GM18867 (cell line): ENCODE measurements around the gene HNRNPUL1.

Experiments used
- ATAC-seq: cut with Tn5 transposase; IDR thresholded peaks from one replicate; pipeline ENCODE4 v1.9.1; 2021; ENCODE audit warnings: mild to moderate bottlenecking, moderate library complexity; ENCODE audit not compliant: unreplicated experiment

The HNRNPUL1 gene

GRCh38 chr19:41351339-41352245, 87.4 kb downstream of the HNRNPUL1 start:
- peak; percentile 42 for ATAC-seq

- ATAC-seq: no peak
Observed at GRCh38 chr19:41352279-41352608, 88.1 kb downstream of the HNRNPUL1 start.

DNA sequence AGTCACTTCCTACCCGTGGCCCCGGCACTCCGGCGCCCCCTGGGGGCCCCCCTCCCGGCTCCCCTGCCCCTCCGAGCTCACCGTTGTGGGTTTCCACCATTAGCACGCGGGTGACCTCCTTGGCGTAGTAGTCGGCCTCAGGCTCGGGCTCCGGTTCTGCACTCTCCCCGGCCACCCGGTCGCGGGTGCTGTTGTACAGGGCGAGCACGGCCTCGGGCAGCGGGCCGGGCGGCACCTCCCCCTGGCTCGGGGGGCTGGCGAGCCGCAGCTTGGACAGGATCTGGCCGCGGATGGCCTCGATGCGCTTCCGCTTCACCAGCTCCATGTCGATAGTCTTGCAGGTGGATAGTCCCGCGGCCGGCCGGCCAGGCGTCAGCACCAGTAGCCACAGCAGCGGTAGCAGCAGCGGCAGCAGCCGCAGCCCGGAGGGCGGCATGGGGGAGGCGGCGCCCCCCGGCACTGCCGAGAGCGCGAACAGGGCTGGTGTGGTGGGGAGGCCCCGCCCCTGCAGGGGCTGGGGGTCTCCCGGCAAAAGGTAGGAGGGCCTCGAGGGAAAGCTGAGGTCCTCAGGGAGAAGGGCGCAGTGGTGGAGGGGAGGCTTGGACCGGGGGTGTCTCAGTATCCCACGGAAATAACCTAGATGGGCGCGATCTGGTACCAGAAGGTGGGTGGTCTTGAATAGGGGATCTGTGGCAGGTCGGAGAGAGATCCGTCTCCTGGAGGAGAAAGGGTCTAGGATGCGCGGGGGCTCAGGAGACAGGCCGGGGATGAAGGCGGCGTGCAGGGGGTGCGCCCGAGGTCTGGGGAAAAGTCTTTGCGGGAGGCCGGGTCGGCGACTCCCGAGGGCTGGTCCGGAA, 88.7 kb downstream of the HNRNPUL1 start:
- ATAC-seq: peak; percentile 18

DNA sequence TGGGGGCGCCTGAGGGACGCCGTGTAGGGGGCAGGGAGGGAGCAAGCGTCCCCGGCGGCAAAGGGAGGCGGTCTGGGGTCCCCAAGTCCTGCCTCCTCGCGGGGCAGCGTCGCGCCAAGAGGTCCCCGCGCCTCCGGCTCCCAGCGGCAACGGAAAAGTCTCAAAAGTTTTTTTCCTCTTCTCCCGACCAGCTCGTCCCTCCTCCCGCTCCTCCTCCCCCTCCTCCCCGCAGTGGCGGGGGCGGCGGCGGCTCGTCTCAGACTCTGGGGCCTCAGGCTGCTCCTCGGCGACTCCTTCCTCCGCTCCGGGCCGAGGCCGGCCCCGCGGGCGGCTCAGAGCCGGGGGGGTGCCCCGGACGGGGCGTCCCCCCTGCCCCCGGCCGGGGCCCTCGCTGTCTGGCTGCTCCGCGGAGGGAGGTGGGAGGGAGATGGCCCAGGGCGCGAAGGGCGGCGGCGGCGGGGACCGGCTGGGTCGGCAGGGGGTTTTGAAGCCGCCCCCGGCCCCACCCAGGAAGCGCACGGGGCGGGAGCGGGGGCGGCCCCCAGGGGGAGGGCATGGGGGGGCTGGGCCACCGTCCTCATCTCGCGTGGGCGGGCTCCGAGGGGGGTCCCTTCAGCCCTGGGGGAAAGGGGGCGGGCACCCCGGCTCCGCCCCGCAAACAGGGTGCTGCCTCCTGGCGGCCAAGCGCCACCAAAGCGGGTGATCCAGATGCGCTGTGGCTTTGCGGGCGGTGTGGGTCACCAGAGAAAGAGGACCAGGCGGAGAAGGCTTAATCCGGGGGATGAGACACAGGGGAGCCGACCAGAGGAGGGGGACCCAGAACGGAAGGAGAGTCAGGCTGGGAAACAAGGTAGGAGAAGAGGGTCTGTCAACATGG, 89.5 kb downstream of the HNRNPUL1 start, which contains the start of gene TGFB1:
Gene TGFB1, minus strand, starts transcription at position 457 of the 877 bp plus-strand sequence. CDS start 878 bp downstream, outside the sequence.
- peak; percentile 40 for ATAC-seq

GRCh38 chr19:41354343-41354953, 90.3 kb downstream of the HNRNPUL1 start:
- ATAC-seq: no peak

GRCh38 chr19:41355035-41355434, 90.9 kb downstream of the HNRNPUL1 start:
- ATAC-seq: no peak

GRCh38 chr19:41355802-41356201, 91.6 kb downstream of the HNRNPUL1 start:
- ATAC-seq: no peak

DNA sequence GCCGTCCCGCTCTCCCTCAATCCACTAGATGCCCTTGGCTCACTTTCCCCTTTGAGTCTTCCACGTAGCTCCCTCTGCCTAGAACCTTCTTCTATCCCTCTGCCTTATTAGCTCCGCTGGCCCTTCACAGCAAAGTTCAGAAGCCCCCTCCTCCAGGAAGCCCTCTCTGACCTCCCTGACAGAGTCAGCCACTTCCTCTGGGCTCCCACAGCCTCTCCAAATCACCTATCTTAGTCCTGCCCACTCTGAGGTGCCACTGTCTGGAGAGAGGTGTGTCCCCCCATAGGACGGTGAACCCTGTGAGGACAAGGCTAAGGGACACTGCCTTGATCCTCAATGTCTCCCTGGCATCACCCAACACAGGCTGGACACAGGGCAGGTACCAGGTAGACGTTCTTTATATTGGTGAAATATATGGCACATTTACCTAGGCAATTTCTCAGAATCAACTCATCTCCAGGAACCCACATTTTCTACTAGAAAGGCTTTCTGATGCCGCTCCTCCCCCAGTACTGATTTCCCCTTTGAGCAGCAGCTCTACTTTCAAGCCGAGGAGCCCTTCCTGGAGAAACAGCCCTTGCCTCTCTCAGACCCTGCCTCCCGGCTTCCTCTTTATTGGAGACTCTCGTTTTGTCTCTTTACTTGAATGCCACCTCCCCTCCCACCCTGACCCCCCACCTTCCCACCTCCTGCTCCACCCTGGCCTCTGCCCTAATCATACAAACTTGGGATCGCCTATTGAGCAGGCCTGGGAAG, 93.0 kb downstream of the HNRNPUL1 start:
- no peak for ATAC-seq
